HG03108 (cell line): ENCODE data around the gene NFS1.
"Not testable (repeated sequence)": the region's sequence is repeated elsewhere in the genome, so short reads cannot be mapped to it uniquely, and the experiment has no call there.

Source experiments
- ATAC-seq: cut with Tn5 transposase; IDR thresholded peaks from one replicate; pipeline ENCODE4 v1.9.1; 2021; ENCODE audit warnings: moderate library complexity; ENCODE audit not compliant: unreplicated experiment

NFS1 gene

GRCh38 chr20:35729836-35730582 lies 30.9 kb upstream of the NFS1 start:
- ATAC-seq, result no peak

GRCh38 chr20:35729283-35729807 lies 30.2 kb upstream of the NFS1 start:
- no peak for ATAC-seq

GRCh38 chr20:35726842-35727711 lies 27.9 kb upstream of the NFS1 start:
- no peak for ATAC-seq

GRCh38 chr20:35724321-35725230 lies 25.4 kb upstream of the NFS1 start:
- ATAC-seq, result no peak

GRCh38 chr20:35723652-35724320 lies 24.6 kb upstream of the NFS1 start:
- not testable (repeated sequence) for ATAC-seq

- ATAC-seq, result not testable (repeated sequence)
Measured at GRCh38 chr20:35723275-35723639, 24.1 kb upstream of the NFS1 start.

- no peak for ATAC-seq
Measured at GRCh38 chr20:35721621-35722020, 22.5 kb upstream of the NFS1 start.

GRCh38 chr20:35721219-35721618 lies 22.1 kb upstream of the NFS1 start:
- no peak for ATAC-seq

GRCh38 chr20:35720165-35721123 lies 21.3 kb upstream of the NFS1 start:
- ATAC-seq, result no peak

- ATAC-seq, result no peak
Measured at GRCh38 chr20:35719717-35720116, 20.6 kb upstream of the NFS1 start.

- ATAC-seq, result no peak
Measured at GRCh38 chr20:35718972-35719635, 20.0 kb upstream of the NFS1 start.

- not testable (repeated sequence) for ATAC-seq
Measured at GRCh38 chr20:35718321-35718720, 19.2 kb upstream of the NFS1 start.

- ATAC-seq, result no peak
Measured at GRCh38 chr20:35716330-35716729, 17.2 kb upstream of the NFS1 start.

GRCh38 chr20:35715652-35716051 lies 16.5 kb upstream of the NFS1 start:
- ATAC-seq, result no peak

- no peak for ATAC-seq
Measured at GRCh38 chr20:35714127-35714526, 15.0 kb upstream of the NFS1 start.

- not testable (repeated sequence) for ATAC-seq
Measured at GRCh38 chr20:35713120-35713519, 14.0 kb upstream of the NFS1 start.

- ATAC-seq, result no peak
Measured at GRCh38 chr20:35711588-35712209, 12.5 kb upstream of the NFS1 start.

- ATAC-seq, result no peak
Measured at GRCh38 chr20:35710884-35711587, 11.9 kb upstream of the NFS1 start.
